ENCODE results near the gene MSRB1.

- TF ChIP-seq CTCF (conservative IDR thresholded peaks at IDR 0.05) (no peak), EZH2 (IDR thresholded peaks at IDR 0.05; ENCODE audit: low read depth) (no peak)
These were observed 34.0 kb downstream of the MSRB1 start for GRCh38 chr16:1908983-1909382.

Data from PC-9 (cell line).